ENCODE data around the gene TMCC1.

DNA sequence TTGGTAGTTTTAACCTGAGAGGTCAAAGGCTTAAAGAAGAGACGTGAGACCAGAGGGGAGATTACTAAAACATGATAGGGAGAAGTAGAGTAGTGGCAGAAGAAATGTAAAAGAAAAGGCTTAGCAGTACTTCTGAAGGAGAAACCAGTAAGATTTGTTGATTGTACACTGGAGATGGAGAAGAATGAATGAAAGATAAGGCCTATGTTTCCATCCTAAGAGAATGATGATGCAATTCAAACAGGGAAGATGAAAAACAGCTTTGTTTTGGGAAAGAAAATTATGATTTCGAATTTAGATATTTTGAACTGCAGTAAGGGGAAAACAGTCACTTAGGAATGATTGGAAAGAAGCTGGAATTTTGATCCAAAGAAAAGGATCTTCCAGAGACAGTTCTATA is 189.6 kb downstream of the TMCC1 start:
- TF ChIP-seq, protein P1, sequence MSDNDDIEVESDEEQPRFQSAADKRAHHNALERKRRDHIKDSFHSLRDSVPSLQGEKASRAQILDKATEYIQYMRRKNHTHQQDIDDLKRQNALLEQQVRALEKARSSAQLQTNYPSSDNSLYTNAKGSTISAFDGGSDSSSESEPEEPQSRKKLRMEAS (IDR thresholded peaks at IDR 0.05), result no peak
- TF ChIP-seq, protein P2, sequence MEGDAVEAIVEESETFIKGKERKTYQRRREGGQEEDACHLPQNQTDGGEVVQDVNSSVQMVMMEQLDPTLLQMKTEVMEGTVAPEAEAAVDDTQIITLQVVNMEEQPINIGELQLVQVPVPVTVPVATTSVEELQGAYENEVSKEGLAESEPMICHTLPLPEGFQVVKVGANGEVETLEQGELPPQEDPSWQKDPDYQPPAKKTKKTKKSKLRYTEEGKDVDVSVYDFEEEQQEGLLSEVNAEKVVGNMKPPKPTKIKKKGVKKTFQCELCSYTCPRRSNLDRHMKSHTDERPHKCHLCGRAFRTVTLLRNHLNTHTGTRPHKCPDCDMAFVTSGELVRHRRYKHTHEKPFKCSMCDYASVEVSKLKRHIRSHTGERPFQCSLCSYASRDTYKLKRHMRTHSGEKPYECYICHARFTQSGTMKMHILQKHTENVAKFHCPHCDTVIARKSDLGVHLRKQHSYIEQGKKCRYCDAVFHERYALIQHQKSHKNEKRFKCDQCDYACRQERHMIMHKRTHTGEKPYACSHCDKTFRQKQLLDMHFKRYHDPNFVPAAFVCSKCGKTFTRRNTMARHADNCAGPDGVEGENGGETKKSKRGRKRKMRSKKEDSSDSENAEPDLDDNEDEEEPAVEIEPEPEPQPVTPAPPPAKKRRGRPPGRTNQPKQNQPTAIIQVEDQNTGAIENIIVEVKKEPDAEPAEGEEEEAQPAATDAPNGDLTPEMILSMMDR (IDR thresholded peaks at IDR 0.05; ENCODE audit: low read depth, low read length, missing input control), result no peak
- no peak for TF ChIP-seq JUND (IDR thresholded peaks at IDR 0.05)
- TF ChIP-seq TAF1 (conservative IDR thresholded peaks at IDR 0.05), result no peak

All from liver (tissue), 3 donors.